Islet precursor cell (in vitro differentiated cells): ENCODE results near the gene WWOX.

Experiments
- DNase-seq: peaks from one replicate; pipeline ENCODE4 v3.0.0-alpha.2; 2018

WWOX gene

DNA sequence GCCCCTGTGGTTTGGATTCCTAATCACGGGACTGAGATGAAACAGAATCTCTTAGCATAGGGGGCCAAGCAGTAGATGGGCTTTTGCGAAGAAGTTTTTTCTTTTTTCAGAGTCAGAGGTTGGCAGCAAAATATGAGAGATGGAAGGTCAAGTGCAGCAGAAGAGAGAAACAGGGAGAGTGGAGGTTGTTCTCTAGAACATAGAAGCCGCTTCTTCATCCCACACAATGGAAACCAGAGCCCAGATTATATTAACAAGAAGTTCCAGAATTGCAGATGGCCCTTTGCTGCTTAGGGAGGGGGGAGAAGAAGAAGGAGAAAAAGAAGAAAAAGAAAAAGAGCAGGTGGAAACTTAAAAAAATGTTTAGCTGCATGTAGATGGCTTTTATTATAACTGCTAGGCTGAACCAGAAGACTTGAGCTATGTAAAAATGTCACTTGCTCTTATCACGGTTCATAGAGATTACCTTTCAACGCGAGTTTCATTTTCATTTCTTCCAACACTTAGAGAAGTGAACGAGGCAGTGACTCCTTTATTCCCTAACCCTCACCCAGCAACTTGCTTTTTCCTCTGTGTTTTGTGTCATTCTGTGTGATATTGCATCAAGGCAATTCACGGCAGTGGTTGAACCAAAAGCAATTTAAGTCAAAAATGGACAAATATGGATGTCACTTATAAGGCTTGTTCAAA, 737.5 kb downstream of the WWOX start:
- DNase-seq, result no peak

DNA sequence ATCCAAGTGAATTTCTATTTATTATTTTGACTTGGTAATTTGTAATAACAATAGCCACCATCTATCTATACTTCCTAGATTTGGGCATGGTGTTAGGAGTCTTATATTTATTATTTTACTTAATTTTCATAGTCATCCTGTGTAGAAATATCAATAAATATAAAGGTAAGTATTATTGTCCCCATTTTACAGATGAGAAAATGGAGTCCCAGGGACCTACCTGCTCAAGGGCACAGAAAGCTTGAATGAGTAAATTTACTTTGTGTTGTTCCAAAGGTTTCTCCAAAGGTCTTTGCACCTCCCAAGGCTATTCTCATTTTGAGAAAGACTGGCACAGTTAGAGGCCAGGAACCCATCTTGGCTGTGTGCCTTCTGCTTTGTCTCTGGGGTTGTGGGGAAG, 738.3 kb downstream of the WWOX start:
- no peak for DNase-seq

DNA sequence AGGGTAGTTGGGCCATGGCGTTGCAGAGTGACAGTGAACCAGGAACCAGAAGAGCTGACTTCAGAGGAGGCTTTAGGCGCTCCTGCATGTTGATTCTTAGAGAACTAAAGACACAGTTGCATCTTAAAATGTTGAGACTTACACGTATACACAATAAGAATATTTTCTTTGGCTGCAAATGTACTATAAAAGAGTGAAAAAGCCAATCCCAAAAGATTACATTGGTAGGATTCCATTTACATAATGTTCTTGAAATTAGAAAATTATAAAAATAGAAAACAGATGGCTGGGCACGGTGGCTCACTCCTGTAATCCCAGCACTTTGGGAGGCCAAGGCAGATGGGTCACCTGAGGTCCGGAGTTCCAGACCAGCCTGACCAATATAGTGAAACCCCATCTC, 738.8 kb downstream of the WWOX start:
- no peak for DNase-seq

DNA sequence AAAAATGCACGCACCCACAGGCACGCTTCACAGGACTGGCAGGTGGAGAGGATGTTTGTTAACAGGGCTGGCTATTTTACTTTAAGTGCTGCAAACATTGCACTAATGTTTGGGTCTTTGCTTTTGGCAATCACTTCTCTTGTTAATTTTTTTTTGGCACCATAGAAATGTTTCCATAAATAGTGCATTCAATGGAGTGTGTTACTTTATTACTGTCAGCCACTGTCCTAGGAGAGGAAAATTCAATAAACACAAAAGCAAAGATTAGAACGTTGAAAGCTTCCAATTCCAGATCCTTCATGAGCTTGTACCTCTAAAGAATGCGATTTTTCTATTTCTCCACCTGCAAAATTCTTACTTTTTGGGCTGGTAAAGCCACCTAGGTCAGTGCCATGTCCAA, 743.5 kb downstream of the WWOX start:
- DNase-seq, result no peak

DNA sequence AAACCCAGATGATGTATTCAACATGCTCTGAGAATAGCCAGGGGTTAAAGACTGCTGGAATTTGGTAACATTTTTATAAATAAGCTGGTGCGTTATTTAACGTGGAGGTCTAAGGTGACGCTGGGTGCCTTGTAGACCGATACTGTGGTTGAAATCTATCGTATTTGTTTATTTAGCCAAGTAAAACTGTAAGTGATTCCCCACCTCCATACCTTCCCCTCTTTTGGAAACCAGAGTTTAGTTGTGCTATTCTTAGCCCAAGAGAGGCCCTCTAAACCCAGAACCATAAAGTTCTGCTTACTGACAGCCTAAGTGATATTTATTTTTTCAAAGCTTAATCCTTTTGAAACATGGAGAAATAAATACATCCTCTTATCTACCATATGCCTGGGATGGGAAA, 744.5 kb downstream of the WWOX start:
- no peak for DNase-seq

DNA sequence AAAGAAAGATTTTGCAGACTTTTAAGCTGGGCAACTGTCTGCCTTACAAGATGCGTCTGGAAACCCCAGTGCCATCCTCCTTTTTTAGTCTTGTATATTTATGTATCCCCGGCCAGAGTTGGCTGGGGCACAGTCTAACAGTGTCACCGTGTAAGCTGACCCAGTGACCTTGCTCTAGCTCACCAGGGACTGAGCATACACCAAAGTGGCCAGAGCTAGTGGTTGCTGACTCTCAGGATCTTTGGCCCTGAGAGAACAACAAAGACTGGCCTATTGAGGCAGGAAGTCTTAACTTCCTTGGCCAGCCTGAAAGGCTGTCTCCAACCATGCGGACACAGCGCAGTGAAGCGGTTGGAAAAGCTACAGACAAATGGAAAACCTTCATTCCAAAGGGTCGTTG, 745.2 kb downstream of the WWOX start:
- no peak for DNase-seq

DNA sequence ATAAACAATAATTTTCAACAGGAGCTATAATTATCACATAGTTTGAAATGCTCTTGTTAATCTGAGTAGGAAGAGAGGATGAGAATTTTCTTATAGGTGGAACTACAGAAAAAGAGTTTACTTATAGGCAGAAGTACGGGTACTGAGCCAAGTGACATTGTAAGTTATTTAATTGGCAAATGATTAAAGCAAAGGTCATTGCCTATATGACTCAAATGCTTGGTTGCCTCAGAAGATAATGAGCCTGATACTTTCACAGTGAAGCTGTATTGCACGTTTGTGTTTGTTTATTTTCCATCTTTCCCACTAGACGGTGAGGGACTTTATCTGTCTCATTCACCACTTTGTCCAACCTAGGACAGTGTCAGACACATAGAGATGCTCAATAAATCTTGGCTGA, 751.8 kb downstream of the WWOX start:
- DNase-seq, result no peak

DNA sequence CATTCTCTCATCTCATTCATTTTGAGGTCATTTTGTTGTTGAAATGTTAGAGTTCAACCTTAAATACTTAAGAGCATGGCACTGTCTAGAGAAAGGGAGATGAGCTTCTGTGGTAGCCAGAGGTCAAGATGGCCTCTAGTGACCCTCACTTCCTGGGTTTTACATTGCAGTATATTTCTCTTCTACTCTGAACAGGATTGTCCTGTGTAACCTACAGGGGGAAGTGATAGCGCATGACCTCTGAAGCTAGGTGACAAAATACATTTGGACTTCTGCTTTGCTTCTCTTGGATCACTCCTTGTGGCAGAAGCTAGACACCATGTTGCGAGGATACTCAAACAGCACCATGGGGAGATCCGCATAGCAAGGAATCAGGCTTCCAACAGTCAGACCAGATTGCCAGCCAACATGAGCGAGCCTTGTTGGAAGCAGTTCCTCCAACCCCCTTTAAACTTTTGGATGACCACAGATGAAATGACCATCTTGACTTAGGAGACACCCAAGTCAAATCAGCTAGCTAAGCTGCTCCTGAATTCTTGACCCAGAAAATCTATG, 752.7 kb downstream of the WWOX start:
- DNase-seq, result no peak

DNA sequence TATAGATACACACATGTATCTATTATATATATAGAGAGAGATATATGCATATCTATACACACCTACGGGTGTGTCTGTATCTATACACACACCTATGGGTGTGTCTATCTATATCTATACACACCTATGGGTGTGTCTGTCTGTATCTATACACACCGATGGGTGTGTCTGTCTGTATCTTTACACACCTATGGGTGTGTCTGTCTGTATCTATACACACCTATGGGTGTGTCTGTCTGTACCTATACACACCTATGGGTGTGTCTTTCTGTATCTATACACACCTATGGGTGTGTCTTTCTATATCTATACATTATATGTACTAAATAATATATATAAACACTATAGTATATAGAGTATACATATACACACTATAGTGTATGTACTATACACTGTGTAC, 762.6 kb downstream of the WWOX start:
- no peak for DNase-seq

DNA sequence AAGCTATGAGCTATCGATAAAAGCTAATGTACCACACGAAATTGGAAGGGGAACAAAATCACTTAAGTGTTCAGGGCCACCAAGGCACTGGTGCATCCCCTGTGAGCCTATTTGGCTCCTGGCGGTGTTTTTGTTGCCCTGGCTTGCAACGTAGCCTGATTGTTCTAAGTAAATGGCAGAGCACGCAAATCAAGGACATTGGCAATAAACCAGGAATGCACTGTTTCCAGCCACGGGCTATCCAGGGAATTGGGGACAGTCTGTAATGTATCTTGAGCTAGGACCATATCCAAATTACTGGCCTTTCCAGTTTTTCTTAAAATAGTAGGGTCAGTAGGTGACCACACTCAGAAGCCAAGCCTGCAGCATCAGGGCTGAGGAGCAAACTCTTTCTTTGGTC, 767.1 kb downstream of the WWOX start:
- no peak for DNase-seq

DNA sequence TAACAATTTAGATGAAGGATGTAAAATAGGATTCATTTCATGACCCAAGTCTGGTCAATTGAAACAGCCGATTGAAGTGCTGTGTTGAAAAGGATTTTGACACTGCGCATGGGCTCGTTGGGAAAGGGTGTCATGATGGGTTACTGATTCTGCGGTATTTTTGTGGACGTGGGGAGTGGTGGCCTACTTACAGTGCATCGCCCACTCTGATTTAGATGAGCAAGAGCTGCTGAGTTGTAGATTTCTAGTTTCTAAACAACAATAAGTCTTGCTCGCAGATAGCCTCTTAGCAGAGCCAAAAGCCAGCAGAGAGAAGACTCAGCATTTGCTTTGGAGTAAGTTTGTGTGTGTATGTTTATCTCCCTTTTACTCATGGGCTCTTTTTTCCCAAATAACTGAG, 770.0 kb downstream of the WWOX start:
- no peak for DNase-seq

DNA sequence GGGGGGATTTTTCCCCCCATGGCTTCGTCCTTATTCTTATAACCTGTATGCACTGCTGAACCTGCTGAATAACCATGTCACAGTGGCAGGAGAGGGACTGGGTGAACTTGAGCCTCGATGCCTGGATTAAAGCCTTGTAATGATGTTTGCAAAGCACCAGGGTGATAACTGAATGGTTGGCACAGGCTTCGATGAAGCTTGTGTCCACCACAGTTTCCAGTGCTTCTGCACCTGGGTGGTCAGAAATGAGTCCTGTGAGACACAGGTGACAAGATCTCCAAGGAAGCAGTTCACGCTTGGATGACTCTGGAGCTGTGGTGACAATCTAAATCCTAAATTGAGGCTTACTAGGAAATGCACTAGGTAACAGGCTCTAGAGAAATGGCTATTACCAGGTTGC, 771.8 kb downstream of the WWOX start:
- no peak for DNase-seq

DNA sequence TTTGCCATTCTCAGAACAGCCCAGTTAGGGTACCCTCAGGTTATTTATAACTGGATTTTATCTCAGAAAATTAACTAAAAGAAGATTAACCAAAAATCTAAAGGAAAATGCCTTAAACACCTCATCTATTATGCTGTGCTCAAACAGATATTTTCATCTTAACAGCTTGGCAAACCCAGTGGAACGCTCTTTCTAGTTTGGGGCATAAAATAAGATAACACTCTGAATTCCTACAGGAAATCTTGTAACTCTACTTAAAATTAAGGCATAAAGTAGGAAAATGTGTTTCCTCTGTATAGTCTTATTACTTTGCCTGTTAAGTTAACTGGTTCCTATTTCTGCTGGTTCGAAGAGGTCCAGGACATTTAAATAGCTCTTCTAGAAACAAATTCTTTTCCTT, 777.2 kb downstream of the WWOX start:
- DNase-seq, result no peak

DNA sequence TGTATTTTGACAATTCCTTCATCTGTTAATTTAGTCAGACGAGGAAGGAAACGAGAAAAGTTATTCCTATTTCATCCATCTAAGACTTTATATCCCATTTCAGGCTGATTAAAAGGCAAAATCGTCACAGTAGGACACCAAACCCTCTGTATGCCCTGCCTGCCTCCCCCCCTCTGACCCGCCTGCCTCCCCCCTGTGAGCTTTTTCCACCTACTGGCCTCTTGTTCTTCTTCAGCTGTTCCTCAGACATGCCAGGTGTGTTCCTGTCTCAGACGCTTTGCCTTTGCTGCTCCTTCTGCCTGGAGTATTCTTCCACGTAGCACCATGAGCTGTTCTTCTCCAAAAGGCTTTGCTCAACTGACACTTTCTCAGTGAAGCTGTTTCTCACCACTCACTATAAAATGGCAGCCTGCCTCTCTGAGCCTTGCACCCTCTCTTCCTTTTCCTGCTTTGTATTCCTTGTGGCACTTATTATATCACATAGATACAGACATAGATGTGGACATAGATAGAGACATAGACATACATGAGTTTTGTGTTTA, 777.7 kb downstream of the WWOX start:
- no peak for DNase-seq

DNA sequence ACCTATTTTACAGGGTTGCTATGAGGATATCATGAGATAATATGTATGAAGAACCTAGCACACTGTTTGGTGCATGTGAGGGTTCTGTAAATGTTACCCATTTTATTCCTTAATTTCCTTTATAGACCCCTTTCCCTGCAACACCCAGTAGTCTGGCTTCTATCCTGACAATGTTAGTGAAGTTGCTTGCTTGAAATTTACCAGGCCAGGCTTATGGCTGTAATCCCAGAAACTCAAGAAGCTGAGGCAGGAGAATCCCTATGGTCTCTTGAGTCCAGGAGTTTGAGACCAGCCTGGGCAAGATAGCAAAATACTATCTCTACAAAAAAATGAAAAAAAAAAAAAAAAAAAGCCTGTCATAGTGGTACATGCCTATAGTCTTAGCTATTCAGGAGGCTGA, 779.1 kb downstream of the WWOX start:
- no peak for DNase-seq

DNA sequence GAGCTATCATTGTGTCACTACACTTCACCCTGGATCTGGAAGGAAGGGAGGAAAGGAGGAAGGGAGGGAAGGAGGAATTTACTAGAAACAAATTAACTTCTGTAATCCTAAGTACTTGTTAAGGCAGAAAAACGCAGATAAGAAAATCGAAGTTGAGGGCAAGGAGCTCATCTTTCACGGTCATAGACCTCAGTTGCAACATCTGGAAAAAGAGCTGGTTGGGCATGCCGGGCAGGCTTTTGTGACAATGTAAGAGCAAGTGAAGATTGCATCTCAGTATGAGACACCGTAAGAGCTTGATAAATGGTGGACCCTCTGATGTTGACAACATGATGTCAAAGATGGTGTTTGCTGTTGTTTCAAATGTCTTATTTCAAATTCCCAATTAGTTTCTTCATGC, 779.6 kb downstream of the WWOX start:
- no peak for DNase-seq

DNA sequence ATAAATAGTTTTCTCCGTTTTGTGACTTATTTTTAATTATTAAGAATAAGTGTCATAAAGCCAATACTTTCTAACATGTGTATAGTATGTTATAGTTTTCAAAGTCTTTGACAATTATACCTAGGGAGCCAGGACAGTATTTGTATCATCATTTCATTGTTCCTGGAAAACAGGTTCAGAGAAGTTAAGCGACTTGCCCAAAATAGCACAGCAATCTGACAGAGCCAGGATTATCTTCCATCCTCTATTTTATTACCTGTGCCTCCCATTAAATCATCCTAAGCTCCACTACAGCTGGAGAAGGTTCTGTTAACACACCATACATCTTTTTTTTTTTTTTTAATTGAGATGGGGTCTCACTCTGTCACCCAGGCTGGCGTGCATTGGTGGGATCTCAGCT, 782.7 kb downstream of the WWOX start:
- no peak for DNase-seq

DNA sequence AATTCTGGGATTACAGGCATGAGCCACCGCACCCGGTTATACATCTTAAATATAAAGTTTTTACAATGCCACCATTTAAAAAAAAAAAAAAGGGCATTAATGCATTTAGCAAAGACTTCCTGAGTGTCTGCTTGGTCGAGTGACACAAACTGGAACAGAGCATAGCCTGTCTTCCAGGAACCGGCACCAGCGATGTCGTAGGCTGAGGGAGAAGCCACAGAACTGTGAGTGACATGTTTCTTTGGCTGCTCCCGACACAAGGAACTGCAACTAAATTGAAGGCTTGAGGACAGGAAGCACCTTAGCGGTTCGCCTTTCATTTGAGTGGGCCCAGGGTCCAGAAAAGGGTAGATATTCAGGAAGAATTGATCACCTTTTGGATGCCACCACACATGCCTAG, 783.3 kb downstream of the WWOX start:
- no peak for DNase-seq

DNA sequence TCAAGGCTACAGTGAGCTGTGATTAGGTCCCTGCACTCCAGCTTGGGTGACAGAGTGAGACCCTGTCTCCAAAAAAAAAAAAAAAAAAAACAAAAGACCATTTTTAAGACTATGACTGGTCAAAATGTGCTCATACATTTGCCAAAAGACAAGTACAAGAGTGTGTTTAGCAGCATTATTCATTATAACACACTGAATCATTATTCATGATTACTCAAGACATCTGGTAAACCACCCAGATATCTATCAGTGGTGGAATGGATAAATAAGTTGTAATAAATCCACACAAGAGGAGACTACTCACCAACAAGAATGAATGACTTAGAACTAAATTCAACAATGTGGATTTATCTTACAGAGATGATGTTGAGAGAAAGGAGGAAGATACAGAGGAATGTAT, 784.8 kb downstream of the WWOX start:
- DNase-seq, result no peak

DNA sequence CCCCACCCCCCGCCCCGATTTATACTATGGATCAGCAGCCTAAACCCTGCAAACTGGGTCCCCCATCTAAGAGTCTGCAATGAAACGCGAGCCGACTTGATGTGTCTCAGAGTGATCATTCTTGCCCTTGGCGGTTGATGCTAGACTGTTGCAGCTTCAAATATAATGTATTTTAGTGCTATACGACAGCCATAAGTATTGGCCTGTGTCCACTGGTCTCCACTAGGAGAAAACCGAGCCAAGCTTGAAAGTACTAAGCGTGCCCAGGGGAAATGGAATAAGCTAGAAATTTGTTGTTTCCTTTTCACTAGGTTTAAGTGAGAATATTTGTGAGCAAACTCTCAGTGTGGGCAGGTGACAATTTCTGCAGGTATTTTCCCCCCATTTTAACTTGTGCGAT, 789.9 kb downstream of the WWOX start:
- no peak for DNase-seq

DNA sequence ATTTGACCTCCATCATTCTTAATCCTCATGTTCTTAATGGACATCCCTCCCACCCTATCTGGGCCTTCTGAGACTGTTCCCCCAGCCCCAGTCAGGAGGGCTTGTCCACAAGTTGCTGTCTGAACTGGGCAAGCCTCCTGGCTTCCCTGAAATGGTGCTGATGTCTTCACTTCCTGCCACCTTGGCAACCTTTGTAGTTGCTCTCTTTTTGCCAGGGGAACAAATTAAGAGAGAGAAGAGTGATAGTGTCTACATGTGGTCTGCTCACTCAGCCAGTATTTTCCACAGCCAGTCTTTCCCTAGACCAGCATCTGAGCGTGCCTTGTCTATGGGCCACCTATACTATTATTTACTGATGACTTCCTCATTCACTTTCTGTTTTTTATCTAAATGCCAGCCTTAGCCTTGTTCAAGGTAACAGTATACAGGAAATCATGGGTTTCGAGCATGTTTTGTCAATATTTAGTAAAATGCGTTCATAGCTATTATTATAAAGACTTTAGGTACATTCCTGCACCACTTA, 791.0 kb downstream of the WWOX start:
- DNase-seq, result no peak

DNA sequence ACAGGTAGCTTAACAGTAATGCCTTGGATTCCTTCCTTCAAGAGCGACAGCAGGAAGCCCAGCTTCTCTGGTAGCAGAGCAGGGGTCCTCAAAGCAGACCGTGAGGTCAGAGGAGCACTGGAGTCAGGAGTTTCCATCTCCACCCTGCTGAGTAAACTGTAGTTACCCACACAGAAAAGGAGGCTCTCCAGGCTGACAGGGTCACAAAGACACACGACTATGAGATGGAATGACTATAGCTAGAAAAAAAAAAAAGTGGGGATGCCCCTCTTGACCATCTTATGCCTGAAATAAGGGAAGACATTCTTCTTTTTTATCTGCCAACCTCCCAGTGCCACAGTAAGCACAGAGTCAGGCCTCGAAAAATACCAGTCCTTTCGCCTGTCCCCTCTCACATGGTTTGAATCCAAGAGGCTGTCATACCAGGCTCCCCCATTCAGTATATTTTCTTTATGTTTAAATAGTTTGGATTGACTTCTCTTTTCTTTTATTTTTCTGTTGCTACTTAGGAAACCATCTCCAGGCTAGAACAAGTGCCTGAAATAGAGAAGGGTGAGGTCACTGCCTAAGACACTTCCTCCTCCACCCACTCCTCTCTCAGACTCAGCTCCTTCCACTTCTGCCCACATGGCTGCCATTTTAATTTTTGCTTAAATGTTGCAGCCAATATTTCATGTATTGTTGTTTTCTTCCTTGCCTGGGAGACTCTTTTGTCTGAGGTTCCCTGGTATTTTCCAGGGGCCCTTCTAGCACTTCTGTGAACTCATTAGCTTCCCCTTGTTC, 793.7 kb downstream of the WWOX start:
- no peak for DNase-seq

DNA sequence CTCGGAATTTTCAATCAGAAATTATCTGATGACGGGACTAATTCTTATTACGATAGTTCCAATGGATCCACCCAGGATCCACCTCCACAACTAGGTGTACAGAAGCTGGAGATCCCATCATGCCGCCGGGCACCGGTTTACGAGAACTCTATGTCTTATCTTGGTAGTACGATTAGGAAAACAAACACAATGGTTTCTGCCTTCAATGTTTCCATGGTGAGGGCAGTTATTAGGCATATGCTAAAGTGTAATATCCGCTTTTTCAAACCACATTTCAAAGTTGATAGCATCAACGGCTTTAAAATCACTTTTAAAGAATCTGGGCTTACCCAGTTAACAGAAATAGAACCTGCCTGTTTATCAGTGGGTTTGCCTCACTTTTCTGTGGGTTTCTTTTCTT, 795.4 kb downstream of the WWOX start:
- DNase-seq, result no peak

DNA sequence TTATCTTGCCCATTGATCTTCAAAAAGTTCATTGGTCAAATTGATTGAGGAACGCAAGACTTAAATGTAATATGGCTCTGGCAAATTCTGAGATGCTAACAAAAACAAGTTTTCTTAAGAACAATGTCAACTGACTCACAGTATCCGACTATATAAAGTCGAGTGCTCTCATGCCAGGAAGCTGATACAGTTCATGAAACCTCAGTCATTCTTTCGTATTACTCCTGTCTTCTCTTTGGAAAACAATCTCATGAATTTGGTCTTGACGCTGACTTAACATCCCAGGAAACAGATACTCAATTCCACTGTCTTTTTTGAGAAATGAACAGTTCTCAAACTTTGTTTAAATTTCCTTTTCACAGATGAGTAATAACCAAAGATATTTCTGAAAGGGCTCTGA, 796.2 kb downstream of the WWOX start:
- no peak for DNase-seq
